ENCODE measurements around the gene TMEM87B.

- no peak for TF ChIP-seq CTCF (IDR thresholded peaks at IDR 0.05)
- TF ChIP-seq POLR2A (IDR thresholded peaks at IDR 0.05) = no peak
Observed at GRCh38 chr2:112035786-112036185, 19.3 kb upstream of the TMEM87B start.

Data from heart left ventricle (tissue), 13 donors.